CD4-positive, alpha-beta T cell treated with Interleukin-12 subunit alpha and Interleukin-12 subunit beta, for 1 hour (primary cell): ENCODE results near the gene ANKRD13D.

Experiments used
- DNase-seq: peaks from one replicate; pipeline ENCODE4 v3.0.0-alpha.2; 2020

Gene ANKRD13D

DNA sequence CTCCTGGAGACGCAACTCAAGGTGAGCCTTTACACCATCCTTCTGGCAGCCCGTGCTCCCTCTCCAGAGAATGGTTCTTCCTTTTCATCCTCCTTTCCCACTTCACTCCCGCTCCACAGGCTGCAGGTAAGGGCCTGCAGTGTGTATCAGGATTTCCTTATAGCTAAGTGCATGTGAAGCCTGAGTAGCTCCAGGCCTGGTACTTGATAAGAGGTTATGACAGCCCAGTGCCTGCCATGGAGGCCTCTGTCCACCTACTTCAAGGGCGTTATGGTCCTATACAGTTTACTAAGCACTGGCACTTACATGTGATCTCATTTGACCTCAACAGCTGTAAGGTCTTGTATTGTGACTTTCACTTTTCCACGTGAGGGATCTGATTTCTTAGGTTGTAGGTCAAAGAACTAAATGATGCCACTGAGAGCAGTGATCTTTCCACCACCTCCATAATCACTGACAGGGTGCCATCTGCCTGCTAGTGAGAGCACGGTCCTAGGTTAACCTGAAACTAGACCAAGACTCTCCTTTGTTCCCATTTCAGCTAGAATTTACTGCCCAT is 32.3 kb downstream of the ANKRD13D start:
- no peak for DNase-seq

DNA sequence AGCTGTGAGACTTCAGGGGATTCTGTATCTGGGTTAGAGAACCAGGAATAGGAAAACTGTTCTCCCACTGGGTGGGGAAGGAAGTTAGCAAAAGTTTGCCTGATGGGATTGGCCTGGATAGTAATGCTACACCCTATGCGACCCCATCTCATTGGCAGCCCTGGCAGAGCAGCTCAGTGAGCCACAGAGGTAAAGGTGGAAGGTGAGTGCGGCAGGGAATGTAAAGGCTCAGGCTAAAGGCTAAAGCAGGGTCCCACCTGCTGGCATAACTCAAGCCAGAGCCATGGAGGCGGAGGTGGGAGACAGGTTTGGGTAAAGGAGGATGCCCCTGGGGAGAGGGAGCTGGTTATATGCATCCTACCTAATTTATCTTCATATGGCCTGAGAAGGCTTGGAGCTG is 32.9 kb downstream of the ANKRD13D start:
- no peak for DNase-seq

DNA sequence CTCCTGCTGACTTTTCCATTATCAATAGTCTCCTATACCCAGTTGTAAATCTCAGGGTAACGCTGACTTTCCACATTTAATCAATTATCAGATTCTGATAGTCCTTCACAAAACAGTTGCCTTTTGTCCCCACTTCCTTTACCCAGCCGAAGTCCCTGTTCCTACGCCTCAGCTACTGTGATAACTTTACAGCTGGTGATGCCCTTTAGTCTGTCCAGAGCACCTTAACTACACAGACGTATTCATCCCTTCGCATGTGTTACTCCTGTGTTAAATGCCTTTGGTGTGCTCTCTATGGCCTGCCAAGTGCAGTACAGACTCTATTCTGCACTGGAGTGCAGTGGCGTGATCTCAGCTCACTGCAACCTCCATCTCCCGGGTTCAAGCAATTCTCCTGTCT is 34.4 kb downstream of the ANKRD13D start:
- DNase-seq = no peak

- DNase-seq = no peak
Observed at GRCh38 chr11:67332081-67332691, 43.1 kb downstream of the ANKRD13D start.

- DNase-seq = no peak
Observed at GRCh38 chr11:67337257-67337656, 48.2 kb downstream of the ANKRD13D start.

- DNase-seq = peak; percentile 20
Observed at GRCh38 chr11:67344264-67344663, 55.2 kb downstream of the ANKRD13D start.

DNA sequence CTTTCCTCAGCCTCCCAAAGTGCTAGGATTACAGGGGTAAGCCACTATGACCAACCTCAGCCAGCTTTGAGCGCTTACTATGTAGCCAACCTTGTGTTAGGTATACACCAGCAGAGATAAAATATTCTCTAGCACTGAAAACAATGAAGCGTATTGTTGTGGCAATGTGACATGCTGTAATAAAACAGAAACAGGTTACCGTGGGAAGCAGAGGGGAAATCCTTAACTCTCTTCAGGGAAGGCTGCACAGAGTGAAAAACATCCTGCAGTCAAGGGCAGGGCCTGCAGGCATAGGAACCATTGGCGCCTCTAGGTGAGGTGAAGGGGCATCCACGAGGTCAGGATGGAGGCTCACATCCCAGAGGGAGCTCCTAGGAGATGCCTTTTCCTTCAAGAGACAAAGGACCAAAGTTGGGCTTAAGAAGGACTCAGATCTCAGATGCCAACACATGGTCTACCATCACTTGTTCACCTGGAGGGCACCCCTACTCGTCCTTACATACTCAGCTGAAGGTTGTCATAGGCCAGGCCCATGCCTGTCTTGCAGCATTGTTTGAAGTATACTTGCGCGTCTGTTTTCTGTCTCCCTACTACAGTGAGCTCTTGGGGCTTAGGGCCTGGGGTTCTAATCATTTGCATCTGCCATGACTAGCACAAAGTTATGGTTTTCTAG is 56.3 kb downstream of the ANKRD13D start:
- no peak for DNase-seq

DNA sequence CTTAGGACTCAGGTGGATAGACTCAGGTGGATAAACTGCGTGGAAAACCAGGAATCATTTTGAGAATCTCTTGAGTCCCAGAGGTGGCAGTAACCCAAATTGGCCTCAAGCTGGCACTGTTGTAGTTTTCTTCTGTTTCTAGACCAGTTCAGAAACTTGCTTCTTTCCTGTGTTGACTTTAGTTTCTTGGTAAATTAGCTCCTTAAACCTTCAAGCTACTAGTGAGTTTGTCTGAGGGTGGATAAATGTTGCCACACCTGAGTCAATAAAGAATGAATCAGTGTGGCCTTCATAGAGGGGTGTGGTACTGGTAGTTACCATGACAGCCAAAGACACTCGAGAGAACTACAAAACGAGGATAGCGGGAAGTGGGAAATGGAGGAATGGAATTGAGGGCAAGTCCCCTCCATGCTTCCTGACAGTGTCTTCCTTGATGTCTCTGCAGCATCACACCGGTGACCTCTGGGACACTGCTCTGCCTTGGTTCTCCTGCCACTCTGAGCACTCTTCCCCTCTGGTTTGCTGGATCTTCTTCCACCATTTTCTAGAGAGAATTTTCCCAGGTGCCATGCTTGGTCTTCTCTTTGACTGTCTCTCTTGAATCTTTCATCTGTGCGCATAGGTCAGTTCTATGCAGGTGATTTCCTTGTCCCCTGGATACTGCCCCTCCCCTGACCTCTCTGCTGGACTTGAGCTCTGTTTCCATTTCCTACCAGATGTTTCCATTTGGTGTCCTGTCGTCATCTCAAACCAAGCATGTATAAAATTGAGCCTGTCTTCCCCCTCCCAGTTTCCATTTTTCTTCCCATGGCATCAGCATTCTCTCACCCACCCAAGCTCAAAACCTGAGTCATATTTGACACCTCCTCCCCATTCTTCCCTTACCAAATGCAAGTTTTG is 57.1 kb downstream of the ANKRD13D start:
- peak; percentile 46 for DNase-seq

GRCh38 chr11:67347964-67348749 is 59.1 kb downstream of the ANKRD13D start:
- DNase-seq = no peak

GRCh38 chr11:67349036-67349435 is 59.9 kb downstream of the ANKRD13D start:
- DNase-seq = no peak

GRCh38 chr11:67349457-67349856 is 60.4 kb downstream of the ANKRD13D start:
- DNase-seq = no peak

- DNase-seq = no peak
Observed at GRCh38 chr11:67349928-67350465, 60.9 kb downstream of the ANKRD13D start.

- DNase-seq = peak; percentile 78
Observed at GRCh38 chr11:67351275-67352005, 62.3 kb downstream of the ANKRD13D start.
